HEK293T (cell line): Measurements from ENCODE around the gene HAUS5.

Experiments
- CTCF ChIA-PET: fragments of 350-600 bp; formaldehyde crosslinking; extraction: SDS; loops from one replicate; lab custom pipeline; 2021; ENCODE audit warnings: antibody characterized with exemption, inconsistent platforms; lab: Yijun Ruan, JAX
- POLR2A ChIA-PET: fragments of 350-600 bp; formaldehyde crosslinking; extraction: SDS; loops from one replicate; lab custom pipeline; 2020; ENCODE audit warnings: antibody characterized with exemption, inconsistent platforms; lab: Yijun Ruan, JAX
- DNase-seq: peaks from one replicate; pipeline ENCODE4 v3.0.0; 2012; ENCODE audit warnings: mixed read lengths; ENCODE audit errors: extremely low spot score
- ARNT ChIP-seq: fragments of 450-650 bp; IDR thresholded peaks from 2 replicates; pipeline ENCODE4 v1.6.1; 2017; ENCODE audit warnings: mild to moderate bottlenecking
- BHLHE40 ChIP-seq: fragments of 450-650 bp; IDR thresholded peaks from 2 replicates; pipeline ENCODE4 v1.6.1; 2016; ENCODE audit warnings: mild to moderate bottlenecking, moderate library complexity, borderline replicate concordance
- CTBP1 ChIP-seq: fragments of 450-650 bp; IDR thresholded peaks from 2 replicates; pipeline ENCODE4 v1.6.1; 2016; ENCODE audit warnings: borderline replicate concordance
- ELF4 ChIP-seq: fragments of 450-650 bp; IDR thresholded peaks from 2 replicates; pipeline ENCODE4 v1.6.1; 2017; ENCODE audit warnings: antibody characterized with exemption
- FOXA1 ChIP-seq: fragments of 450-650 bp; IDR thresholded peaks from 2 replicates; pipeline ENCODE4 v1.6.1; 2016; ENCODE audit warnings: mild to moderate bottlenecking
- FOXK2 ChIP-seq: fragments of 450-650 bp; IDR thresholded peaks from 2 replicates; pipeline ENCODE4 v1.6.1; 2016; ENCODE audit warnings: mild to moderate bottlenecking
- FOXM1 ChIP-seq: fragments of 450-650 bp; IDR thresholded peaks from 2 replicates; pipeline ENCODE4 v1.6.1; 2017; ENCODE audit warnings: mild to moderate bottlenecking, borderline replicate concordance
- HDGF ChIP-seq: fragments of 450-650 bp; IDR thresholded peaks from 2 replicates; pipeline ENCODE4 v1.6.1; 2017; ENCODE audit warnings: antibody characterized with exemption, borderline replicate concordance
- L3MBTL2 ChIP-seq: fragments of 450-650 bp; conservative IDR thresholded peaks from 2 replicates; pipeline ENCODE4 v1.6.1; 2016; ENCODE audit warnings: mild to moderate bottlenecking
- LEF1 ChIP-seq: fragments of 450-650 bp; IDR thresholded peaks from 2 replicates; pipeline ENCODE4 v1.6.1; 2017; ENCODE audit warnings: mild to moderate bottlenecking, borderline replicate concordance
- NFRKB ChIP-seq: fragments of 450-650 bp; IDR thresholded peaks from 2 replicates; pipeline ENCODE4 v1.6.1; 2016; ENCODE audit warnings: mild to moderate bottlenecking, moderate library complexity
- PKNOX1 ChIP-seq: fragments of 450-650 bp; IDR thresholded peaks from 2 replicates; pipeline ENCODE4 v1.6.1; 2016
- SP1 ChIP-seq: fragments of 450-650 bp; IDR thresholded peaks from 2 replicates; pipeline ENCODE4 v1.6.1; 2017
- SUZ12 ChIP-seq: fragments of 450-650 bp; IDR thresholded peaks from 2 replicates; pipeline ENCODE4 v1.6.1; 2016; ENCODE audit warnings: mild to moderate bottlenecking
- TARDBP ChIP-seq: fragments of 450-650 bp; IDR thresholded peaks from 2 replicates; pipeline ENCODE4 v1.6.1; 2016
- ZNF384 ChIP-seq: fragments of 450-650 bp; IDR thresholded peaks from 2 replicates; pipeline ENCODE4 v1.6.1; 2016

The HAUS5 gene

GRCh38 chr19:35666251-35666913 lies 53.8 kb downstream of the HAUS5 start, which contains the start of gene UPK1A:
Gene UPK1A (plus strand): TSS chr19:35666517. CDS start chr19:35666813, 296 bp downstream.
- POLR2A ChIA-PET, result interaction anchor here (0.7 to 1.5 kb wide), 2 partner anchors 18 to 36 kb away, joined by 3 read pairs; partner anchors contain the start of gene COX6B1
- CTCF ChIA-PET, result no interaction called here
- TF ChIP-seq PKNOX1 (no peak), HDGF (no peak), FOXK2 (no peak), NFRKB (no peak), FOXA1 (no peak), ZNF384 (no peak), BHLHE40 (no peak), SUZ12 (no peak), FOXM1 (no peak), SP1 (no peak), LEF1 (no peak), L3MBTL2 (no peak), ARNT (no peak), CTBP1 (no peak), ELF4 (no peak), TARDBP (no peak)
- DNase-seq, result no peak

DNA sequence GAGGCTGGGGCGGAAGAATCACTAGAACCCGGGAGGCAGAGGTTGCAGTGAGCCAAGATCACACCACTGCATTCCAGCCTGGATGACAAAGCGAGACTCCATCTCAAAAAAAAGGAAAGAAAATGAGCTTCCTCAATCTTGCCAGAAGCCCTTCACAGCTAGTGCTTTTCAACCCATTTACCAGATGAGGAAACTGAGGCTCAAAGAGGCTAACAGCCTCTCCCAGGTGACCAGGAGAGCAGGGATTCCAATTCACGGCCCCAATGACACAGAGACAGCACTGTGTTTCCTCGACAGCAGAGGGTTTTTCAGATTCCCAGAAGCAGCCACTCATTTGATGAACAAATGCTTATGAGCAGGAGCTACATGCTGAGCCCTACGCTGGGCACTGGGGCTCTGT lies 57.0 kb downstream of the HAUS5 start:
- ChIA-PET CTCF (interaction anchor here (0.6 kb wide), 1 partner anchor 147 kb away, joined by 3 read pairs; no protein-coding TSS in a partner anchor), POLR2A (interaction anchor here (0.6 to 1.3 kb wide), 3 partner anchors 22 to 159 kb away, joined by 3 to 4 read pairs (median 3); partner anchors contain the start of gene COX6B1)
- no peak for TF ChIP-seq PKNOX1
- no peak for TF ChIP-seq ZNF384
- TF ChIP-seq HDGF, result no peak
- no peak for TF ChIP-seq SP1
- TF ChIP-seq NFRKB, result no peak
- TF ChIP-seq FOXA1, result no peak
- no peak for TF ChIP-seq CTBP1
- no peak for TF ChIP-seq BHLHE40
- TF ChIP-seq ARNT, result no peak
- TF ChIP-seq ELF4, result no peak
- TF ChIP-seq SUZ12, result no peak
- TF ChIP-seq TARDBP, result no peak
- no peak for TF ChIP-seq LEF1
- TF ChIP-seq FOXM1, result no peak
- no peak for TF ChIP-seq L3MBTL2
- TF ChIP-seq FOXK2, result no peak

GRCh38 chr19:35669974-35670373 lies 57.4 kb downstream of the HAUS5 start:
- ChIA-PET CTCF (interaction anchor here (0.6 kb wide), 1 partner anchor 148 kb away, joined by 3 read pairs; no protein-coding TSS in a partner anchor), POLR2A (no interaction called here)
- TF ChIP-seq SP1, result no peak
- no peak for TF ChIP-seq ARNT
- no peak for TF ChIP-seq FOXK2
- TF ChIP-seq SUZ12, result no peak
- TF ChIP-seq FOXA1, result no peak
- no peak for TF ChIP-seq CTBP1
- no peak for TF ChIP-seq LEF1
- no peak for TF ChIP-seq FOXM1
- TF ChIP-seq ELF4, result no peak
- TF ChIP-seq NFRKB, result no peak
- no peak for TF ChIP-seq L3MBTL2
- no peak for TF ChIP-seq TARDBP
- TF ChIP-seq HDGF, result no peak
- TF ChIP-seq ZNF384, result no peak
- no peak for TF ChIP-seq BHLHE40
- TF ChIP-seq PKNOX1, result no peak

More for the DNA sequence above, 57.0 kb downstream of the HAUS5 start:
- no peak for DNase-seq

DNA sequence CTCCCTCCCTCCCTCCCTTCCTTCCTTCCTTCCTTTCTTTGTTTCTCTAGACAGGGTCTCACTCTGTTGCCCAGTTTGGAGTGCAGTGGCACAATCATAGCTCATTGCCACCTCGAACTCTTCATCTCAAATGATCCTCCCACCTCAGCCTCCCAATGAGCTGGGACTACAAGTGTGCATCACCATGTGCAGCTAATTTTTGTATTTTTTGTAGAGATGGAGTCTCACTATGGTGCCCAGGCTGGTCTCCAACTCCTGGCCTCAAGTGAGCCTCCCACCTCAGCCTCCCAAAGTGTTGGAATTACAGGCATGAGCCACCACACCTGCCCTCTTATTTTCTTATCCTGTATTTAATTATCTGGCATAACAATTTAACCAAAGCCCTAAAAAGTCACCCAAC lies 58.2 kb downstream of the HAUS5 start:
- TF ChIP-seq TARDBP (no peak), SP1 (no peak), BHLHE40 (no peak), LEF1 (no peak), FOXM1 (no peak), FOXK2 (no peak), ZNF384 (no peak), HDGF (no peak), ARNT (no peak), L3MBTL2 (no peak), NFRKB (no peak), SUZ12 (no peak), CTBP1 (no peak), ELF4 (no peak), PKNOX1 (no peak), FOXA1 (no peak)
- CTCF ChIA-PET, result no interaction called here
- POLR2A ChIA-PET, result interaction anchor here (2.1 kb wide), 1 partner anchor 22 kb away, joined by 9 read pairs; the partner anchor contains the start of gene COX6B1
- no peak for DNase-seq

More at GRCh38 chr19:35669974-35670373, 57.4 kb downstream of the HAUS5 start:
- no peak for DNase-seq
